Nucleus accumbens (tissue), 56 donors: ENCODE results near the gene DHRS7B.
"Not testable (repeated sequence)": the region's sequence is repeated elsewhere in the genome, so short reads cannot be mapped to it uniquely, and the experiment has no call there.

Source experiments
- DNase-seq, 56 donors: peaks; one replicate each; lab custom pipeline; 2025; lab: John Stamatoyannopoulos, UW

Gene DHRS7B

DNA sequence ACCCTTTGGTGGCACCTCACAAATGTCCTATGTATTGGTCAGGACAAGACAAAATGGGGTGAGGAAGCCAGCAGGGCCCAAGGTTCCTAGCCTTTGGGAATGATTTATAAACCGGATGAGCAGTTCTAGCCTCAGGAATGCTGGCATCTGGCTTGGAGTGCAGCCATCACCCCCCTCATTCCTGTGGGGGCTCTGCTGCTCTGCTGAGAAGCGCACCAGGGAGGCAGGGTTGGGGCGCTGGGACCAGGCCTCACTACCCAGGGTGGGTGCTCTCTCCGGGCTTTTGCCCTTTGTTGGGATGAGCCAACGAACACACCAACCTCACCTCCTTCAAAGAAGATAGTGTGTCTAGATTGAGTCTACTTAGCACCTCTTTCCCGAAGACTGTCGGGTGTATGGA lies 47.9 kb downstream of the DHRS7B start:
- DNase-seq: no peak

DNA sequence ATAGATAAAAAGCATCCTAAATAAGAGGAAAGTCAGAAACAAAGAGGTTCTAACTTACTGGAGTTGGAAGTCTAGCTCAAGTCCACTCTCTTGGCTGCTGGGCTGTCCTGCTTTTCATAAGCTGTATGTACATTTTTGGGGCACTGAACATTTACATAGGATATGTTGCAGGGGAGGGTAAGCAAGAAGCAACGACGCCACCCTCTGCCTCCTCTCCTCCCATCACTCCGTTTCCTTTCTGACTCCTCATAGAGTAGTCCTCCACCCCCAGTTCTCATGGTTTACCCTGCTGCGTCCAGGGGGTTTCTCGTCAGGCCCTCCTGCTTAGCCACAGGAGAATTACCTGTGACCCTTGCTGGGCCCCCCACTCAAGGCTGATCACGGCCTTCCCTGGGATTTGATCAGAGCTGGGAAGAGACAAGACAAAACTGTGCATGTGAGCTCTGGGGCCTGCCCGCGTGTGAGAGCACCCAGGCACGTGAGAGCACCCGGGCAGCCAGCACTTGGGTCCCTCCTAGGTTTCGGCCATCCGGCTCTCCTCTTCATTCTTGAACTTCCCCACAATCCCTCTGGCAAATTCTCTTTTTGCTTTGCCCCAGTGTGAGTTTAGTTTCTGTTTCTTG lies 50.1 kb downstream of the DHRS7B start:
- no peak for DNase-seq

- no peak for DNase-seq
Observed at GRCh38 chr17:21177401-21177800, 50.6 kb downstream of the DHRS7B start.

- no peak for DNase-seq
Observed at GRCh38 chr17:21177854-21178600, 51.3 kb downstream of the DHRS7B start.

- DNase-seq: no peak
Observed at GRCh38 chr17:21183468-21183867, 56.7 kb downstream of the DHRS7B start.

GRCh38 chr17:21184570-21184969 lies 57.8 kb downstream of the DHRS7B start:
- no peak for DNase-seq

GRCh38 chr17:21185061-21185460 lies 58.3 kb downstream of the DHRS7B start:
- no peak for DNase-seq

GRCh38 chr17:21186399-21187187 lies 59.8 kb downstream of the DHRS7B start:
- no peak for DNase-seq

GRCh38 chr17:21189361-21189760 lies 62.6 kb downstream of the DHRS7B start:
- DNase-seq: no peak

GRCh38 chr17:21190078-21190477 lies 63.3 kb downstream of the DHRS7B start:
- DNase-seq: no peak

- DNase-seq: no peak
Observed at GRCh38 chr17:21191698-21192097, 64.9 kb downstream of the DHRS7B start.

DNA sequence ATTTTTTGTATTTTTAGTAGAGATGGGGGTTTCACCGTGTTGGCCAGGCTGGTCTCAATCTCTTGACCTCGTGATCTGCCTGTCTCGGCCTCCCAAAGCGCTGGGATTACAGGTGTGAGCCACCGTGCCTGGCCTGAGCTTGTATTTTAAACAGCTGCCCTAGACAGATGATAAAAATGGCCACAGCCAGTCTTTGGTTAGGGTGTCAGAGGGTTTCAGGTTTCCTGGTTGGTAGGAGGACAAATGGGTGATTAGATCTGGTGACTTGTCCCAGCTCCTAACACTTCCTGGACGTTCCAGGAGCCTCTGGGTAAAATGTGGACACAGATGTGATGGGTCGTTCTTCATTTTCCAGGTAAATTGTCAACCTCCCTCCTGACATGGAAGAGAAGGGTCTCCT lies 65.7 kb downstream of the DHRS7B start:
- DNase-seq: not testable (repeated sequence)

GRCh38 chr17:21193031-21193430 lies 66.3 kb downstream of the DHRS7B start:
- no peak for DNase-seq

- no peak for DNase-seq
Observed at GRCh38 chr17:21194226-21194625, 67.5 kb downstream of the DHRS7B start.

GRCh38 chr17:21194703-21195102 lies 67.9 kb downstream of the DHRS7B start:
- peak in 9 of 56 donors; percentile 7 to 34 (median 12) for DNase-seq

- DNase-seq: no peak
Observed at GRCh38 chr17:21196126-21196525, 69.4 kb downstream of the DHRS7B start.

- DNase-seq: no peak
Observed at GRCh38 chr17:21198411-21198810, 71.6 kb downstream of the DHRS7B start.

DNA sequence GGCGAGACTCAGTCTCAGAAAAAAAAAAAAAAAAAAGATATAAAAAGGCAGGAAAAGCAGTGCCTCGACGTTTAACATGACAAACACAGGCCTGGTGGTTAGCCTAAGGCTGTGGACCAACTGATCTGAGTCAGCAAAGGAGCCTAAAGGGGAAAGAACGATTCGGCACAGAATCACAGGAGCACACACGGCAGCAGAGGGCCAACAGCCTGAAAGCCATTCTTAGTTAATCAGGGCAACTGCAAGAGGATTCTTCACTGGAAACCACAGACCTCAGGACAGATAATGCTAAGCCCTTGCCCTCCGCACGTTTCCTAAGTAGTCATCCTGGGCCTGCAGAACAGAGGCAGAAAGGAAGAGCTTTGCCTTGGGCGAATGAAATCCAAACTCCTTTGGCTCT lies 72.5 kb downstream of the DHRS7B start:
- DNase-seq: no peak

GRCh38 chr17:21199856-21200255 lies 73.1 kb downstream of the DHRS7B start:
- DNase-seq: no peak

GRCh38 chr17:21200590-21201297 lies 74.0 kb downstream of the DHRS7B start:
- no peak for DNase-seq

GRCh38 chr17:21201298-21201595 lies 74.5 kb downstream of the DHRS7B start:
- DNase-seq: no peak
